ENCODE data around the gene SLC9A7.

The SLC9A7 gene

GRCh38 chrX:46584736-46585135 lies 174.2 kb downstream of the SLC9A7 start:
- TF ChIP-seq CTCF (IDR thresholded peaks at IDR 0.05; ENCODE audit: extremely low read depth, insufficient read depth, missing control alignments): no peak
- no peak for DNase-seq (ENCODE audit: low spot score)
- in situ Hi-C loops (cut with MboI; ENCODE audit: low pct_unique_long_range_greater_than_20kb, low sequenced_read_pairs, unreplicated experiment): no loop called here

- TF ChIP-seq CTCF (IDR thresholded peaks at IDR 0.05; ENCODE audit: extremely low read depth, insufficient read depth, missing control alignments): no peak
- in situ Hi-C loops (cut with MboI; ENCODE audit: low pct_unique_long_range_greater_than_20kb, low sequenced_read_pairs, unreplicated experiment): no loop called here
- DNase-seq (ENCODE audit: low spot score): no peak
Measured at GRCh38 chrX:46582966-46583365, 176.0 kb downstream of the SLC9A7 start.

- TF ChIP-seq CTCF (IDR thresholded peaks at IDR 0.05; ENCODE audit: extremely low read depth, insufficient read depth, missing control alignments): no peak
- in situ Hi-C loops (cut with MboI; ENCODE audit: low pct_unique_long_range_greater_than_20kb, low sequenced_read_pairs, unreplicated experiment): no loop called here
- DNase-seq (ENCODE audit: low spot score): no peak
Measured at GRCh38 chrX:46582325-46582724, 176.6 kb downstream of the SLC9A7 start.

- in situ Hi-C loops (cut with MboI; ENCODE audit: low pct_unique_long_range_greater_than_20kb, low sequenced_read_pairs, unreplicated experiment): no loop called here
- no peak for TF ChIP-seq CTCF (IDR thresholded peaks at IDR 0.05; ENCODE audit: extremely low read depth, insufficient read depth, missing control alignments)
- DNase-seq (ENCODE audit: low spot score): peak; percentile 28
Measured at GRCh38 chrX:46580613-46581012, 178.3 kb downstream of the SLC9A7 start.

GRCh38 chrX:46579250-46579649 lies 179.7 kb downstream of the SLC9A7 start:
- in situ Hi-C loops (cut with MboI; ENCODE audit: low pct_unique_long_range_greater_than_20kb, low sequenced_read_pairs, unreplicated experiment): no loop called here
- DNase-seq (ENCODE audit: low spot score): no peak
- no peak for TF ChIP-seq CTCF (IDR thresholded peaks at IDR 0.05; ENCODE audit: extremely low read depth, insufficient read depth, missing control alignments)

- no peak for TF ChIP-seq CTCF (IDR thresholded peaks at IDR 0.05; ENCODE audit: extremely low read depth, insufficient read depth, missing control alignments)
- in situ Hi-C loops (cut with MboI; ENCODE audit: low pct_unique_long_range_greater_than_20kb, low sequenced_read_pairs, unreplicated experiment): no loop called here
- no peak for DNase-seq (ENCODE audit: low spot score)
Measured at GRCh38 chrX:46577221-46578005, 181.5 kb downstream of the SLC9A7 start.
